MM.1S (cell line): ENCODE data around the gene PARP15.

Source experiments
- EZH2 ChIP-seq: fragments of 300-600 bp; sonication (generic); optimal IDR thresholded peaks from 2 replicates; pipeline ENCODE3; 2017; ENCODE audit warnings: low read depth, mild to moderate bottlenecking, antibody characterized with exemption, low read length, mixed read lengths
- TF ChIP-seq, protein P1 (sequence below): fragments of 300-600 bp; sonication (generic); IDR thresholded peaks from 2 replicates; pipeline ENCODE4 v1.5.1; 2016; ENCODE audit warnings: antibody characterized with exemption, low read length, mixed read lengths

DNA sequence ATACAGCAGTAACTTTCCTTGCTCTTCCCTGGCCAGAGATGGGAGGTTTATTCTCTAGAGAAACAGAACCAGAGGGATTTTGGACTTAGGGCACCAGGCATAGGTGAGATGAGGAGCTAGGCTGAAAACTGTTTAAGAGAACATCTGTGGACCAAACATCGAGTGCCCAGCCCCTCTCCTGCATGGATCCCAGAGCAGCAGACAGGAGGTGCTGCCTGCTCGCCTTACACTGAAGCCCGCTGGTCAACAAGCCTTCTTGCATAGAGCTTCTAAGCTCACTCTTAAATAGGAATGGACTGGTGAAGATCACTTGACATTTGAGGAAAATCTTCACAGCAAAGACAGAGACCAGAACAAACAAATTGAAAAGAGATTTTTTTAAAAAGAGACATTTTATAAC, 41.2 kb downstream of the PARP15 start:
- TF ChIP-seq, protein P1, sequence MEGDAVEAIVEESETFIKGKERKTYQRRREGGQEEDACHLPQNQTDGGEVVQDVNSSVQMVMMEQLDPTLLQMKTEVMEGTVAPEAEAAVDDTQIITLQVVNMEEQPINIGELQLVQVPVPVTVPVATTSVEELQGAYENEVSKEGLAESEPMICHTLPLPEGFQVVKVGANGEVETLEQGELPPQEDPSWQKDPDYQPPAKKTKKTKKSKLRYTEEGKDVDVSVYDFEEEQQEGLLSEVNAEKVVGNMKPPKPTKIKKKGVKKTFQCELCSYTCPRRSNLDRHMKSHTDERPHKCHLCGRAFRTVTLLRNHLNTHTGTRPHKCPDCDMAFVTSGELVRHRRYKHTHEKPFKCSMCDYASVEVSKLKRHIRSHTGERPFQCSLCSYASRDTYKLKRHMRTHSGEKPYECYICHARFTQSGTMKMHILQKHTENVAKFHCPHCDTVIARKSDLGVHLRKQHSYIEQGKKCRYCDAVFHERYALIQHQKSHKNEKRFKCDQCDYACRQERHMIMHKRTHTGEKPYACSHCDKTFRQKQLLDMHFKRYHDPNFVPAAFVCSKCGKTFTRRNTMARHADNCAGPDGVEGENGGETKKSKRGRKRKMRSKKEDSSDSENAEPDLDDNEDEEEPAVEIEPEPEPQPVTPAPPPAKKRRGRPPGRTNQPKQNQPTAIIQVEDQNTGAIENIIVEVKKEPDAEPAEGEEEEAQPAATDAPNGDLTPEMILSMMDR: no peak
- TF ChIP-seq EZH2: no peak
